Neural progenitor cell (in vitro differentiated cells): Measurements from ENCODE around the gene DNAJB12. TPM values are rescaled to one million over a fixed set of nuclear protein-coding genes. Genes with fewer than 3 reads are reported as not detected.
"Not testable (repeated sequence)": the region's sequence is repeated elsewhere in the genome, so short reads cannot be mapped to it uniquely, and the experiment has no call there.

ENCODE experiments used
- DNase-seq: peaks from one replicate; pipeline ENCODE4 v3.0.0-alpha.2; 2016; ENCODE audit warnings: low spot score
- H2AFZ ChIP-seq: fragments of 200-600 bp; sonication (generic); replicated peaks from 2 replicates; pipeline ENCODE4 v1.6.1; 2016; ENCODE audit warnings: antibody characterized with exemption
- H3F3A ChIP-seq: fragments of 200-600 bp; sonication (generic); 2 replicates; pipeline ENCODE4 v1.6.1; 2016; ENCODE audit warnings: antibody characterized with exemption, low read depth
- H3K27ac ChIP-seq: fragments of 200-600 bp; sonication (generic); 2 replicates; pipeline ENCODE4 v1.5.1; 2016; ENCODE audit warnings: mild to moderate bottlenecking
- H3K27me3 ChIP-seq: fragments of 200-600 bp; sonication (generic); 2 replicates; pipeline ENCODE4 v1.6.1; 2016; ENCODE audit warnings: mild to moderate bottlenecking, moderate library complexity
- H3K36me3 ChIP-seq: fragments of 200-600 bp; sonication (generic); 2 replicates; pipeline ENCODE4 v1.5.1; 2016
- H3K4me1 ChIP-seq: fragments of 200-600 bp; sonication (generic); 2 replicates; pipeline ENCODE4 v1.6.1; 2016; ENCODE audit warnings: mixed run types
- H3K4me2 ChIP-seq: fragments of 200-600 bp; sonication (generic); 2 replicates; pipeline ENCODE4 v1.6.1; 2016
- H3K4me3 ChIP-seq: fragments of 200-600 bp; sonication (generic); 2 replicates; pipeline ENCODE4 v1.5.1; 2016
- H3K79me2 ChIP-seq: fragments of 200-600 bp; sonication (generic); 2 replicates; pipeline ENCODE4 v1.6.1; 2016; ENCODE audit warnings: low read depth
- H3K9ac ChIP-seq: fragments of 200-600 bp; sonication (generic); 2 replicates; pipeline ENCODE4 v1.6.1; 2016
- H3K9me3 ChIP-seq: fragments of 200-600 bp; sonication (generic); 2 replicates; pipeline ENCODE4 v1.5.1; 2016; ENCODE audit warnings: low read depth
- H4K20me1 ChIP-seq: fragments of 200-600 bp; sonication (generic); 2 replicates; pipeline ENCODE4 v1.6.1; 2016; ENCODE audit warnings: low read depth
- H3K27ac Mint-ChIP-seq: 3 replicates; pipeline ENCODE4 v1.8.0; 2021; ENCODE audit warnings: mixed read lengths
- H3K27me3 Mint-ChIP-seq: 2 replicates; pipeline ENCODE4 v1.8.0; 2022; ENCODE audit warnings: low read depth, mild to moderate bottlenecking, inconsistent platforms, moderate library complexity, mixed read lengths; ENCODE audit not compliant: insufficient read depth
- H3K36me3 Mint-ChIP-seq: 3 replicates; pipeline ENCODE4 v1.8.0; 2021; ENCODE audit warnings: mixed read lengths
- H3K4me1 Mint-ChIP-seq: 3 replicates; pipeline ENCODE4 v1.8.0; 2021; ENCODE audit warnings: mixed read lengths
- H3K4me3 Mint-ChIP-seq: 3 replicates; pipeline ENCODE4 v1.8.0; 2021; ENCODE audit warnings: mild to moderate bottlenecking, moderate library complexity, mixed read lengths
- H3K9me3 Mint-ChIP-seq: 3 replicates; pipeline ENCODE4 v1.8.0; 2020; ENCODE audit warnings: mixed read lengths
- EZH2 ChIP-seq: fragments of 200-600 bp; sonication (generic); IDR thresholded peaks from 2 replicates; pipeline ENCODE4 v1.6.1; 2017; ENCODE audit warnings: antibody characterized with exemption, mild to moderate bottlenecking, moderate library complexity
- EZH2phosphoT487 ChIP-seq: fragments of 200-600 bp; sonication (generic); IDR thresholded peaks from 2 replicates; pipeline ENCODE4 v1.6.1; 2017; ENCODE audit warnings: antibody characterized with exemption
- total RNA-seq: library from RNA; depleted of rRNA; stranded (reverse); fragments of >200 nt; gene quantifications from 2 replicates; pipeline ENCODE4 v1.2.3, GENCODE V29; 2015; ENCODE audit warnings: low replicate concordance
- TF ChIP-seq, protein P1 (sequence below): fragments of 200-600 bp; sonication (generic); IDR thresholded peaks from 2 replicates; pipeline ENCODE4 v1.5.1; 2017; ENCODE audit warnings: antibody characterized with exemption, mild to moderate bottlenecking

DNAJB12 gene
- total RNA-seq, 1 donor from 2014 or later, result 8.8 TPM

DNA sequence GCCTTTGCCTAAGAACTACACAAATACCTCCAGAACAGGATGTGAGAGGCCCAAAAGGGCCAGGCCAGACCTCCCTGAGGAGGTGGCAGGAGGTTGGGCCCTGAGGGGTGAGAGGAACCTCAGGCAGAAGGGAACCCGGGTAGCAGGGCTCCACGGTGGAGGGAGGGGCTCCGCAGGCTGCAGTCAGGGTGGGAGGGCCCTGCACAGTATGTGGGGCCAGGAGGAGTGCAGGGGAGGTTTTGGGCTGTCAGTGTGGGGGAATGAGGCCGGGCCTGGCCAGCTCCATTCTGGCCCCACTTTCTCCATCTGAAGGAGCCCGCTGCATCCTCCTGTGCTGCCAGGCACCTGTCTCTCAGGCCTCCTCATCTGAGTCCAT is 25.9 kb downstream of the DNAJB12 start:
- Mint-ChIP-seq H3K4me3 (no peak overlapping the region), H3K27me3 (peaks cover 17% of the 10 kb centered on the region), H3K27ac (peak overlapping the region; percentile 79), H3K36me3 (peaks cover 3% of the 10 kb centered on the region), H3K4me1 (peaks cover 76% of the 10 kb centered on the region), H3K9me3 (no peaks in the 10 kb centered on the region)
- DNase-seq, result no peak
- no peak overlapping the region for H3K4me3 ChIP-seq
- peak overlapping the region; percentile 48 for H3K27ac ChIP-seq
- no peaks in the 10 kb centered on the region for H4K20me1 ChIP-seq
- H3F3A ChIP-seq, result peaks cover 48% of the 10 kb centered on the region
- TF ChIP-seq, protein P1, sequence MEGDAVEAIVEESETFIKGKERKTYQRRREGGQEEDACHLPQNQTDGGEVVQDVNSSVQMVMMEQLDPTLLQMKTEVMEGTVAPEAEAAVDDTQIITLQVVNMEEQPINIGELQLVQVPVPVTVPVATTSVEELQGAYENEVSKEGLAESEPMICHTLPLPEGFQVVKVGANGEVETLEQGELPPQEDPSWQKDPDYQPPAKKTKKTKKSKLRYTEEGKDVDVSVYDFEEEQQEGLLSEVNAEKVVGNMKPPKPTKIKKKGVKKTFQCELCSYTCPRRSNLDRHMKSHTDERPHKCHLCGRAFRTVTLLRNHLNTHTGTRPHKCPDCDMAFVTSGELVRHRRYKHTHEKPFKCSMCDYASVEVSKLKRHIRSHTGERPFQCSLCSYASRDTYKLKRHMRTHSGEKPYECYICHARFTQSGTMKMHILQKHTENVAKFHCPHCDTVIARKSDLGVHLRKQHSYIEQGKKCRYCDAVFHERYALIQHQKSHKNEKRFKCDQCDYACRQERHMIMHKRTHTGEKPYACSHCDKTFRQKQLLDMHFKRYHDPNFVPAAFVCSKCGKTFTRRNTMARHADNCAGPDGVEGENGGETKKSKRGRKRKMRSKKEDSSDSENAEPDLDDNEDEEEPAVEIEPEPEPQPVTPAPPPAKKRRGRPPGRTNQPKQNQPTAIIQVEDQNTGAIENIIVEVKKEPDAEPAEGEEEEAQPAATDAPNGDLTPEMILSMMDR, result no peak
- TF ChIP-seq EZH2 (no peak), EZH2phosphoT487 (no peak)
- H3K4me1 ChIP-seq, result peaks cover 59% of the 10 kb centered on the region
- no peaks in the 10 kb centered on the region for H3K36me3 ChIP-seq
- H3K79me2 ChIP-seq, result no peaks in the 10 kb centered on the region
- H3K4me2 ChIP-seq, result peak overlapping the region; percentile 9
- peak overlapping the region; percentile 48 for H2AFZ ChIP-seq
- H3K9ac ChIP-seq, result no peak overlapping the region
- no peaks in the 10 kb centered on the region for H3K9me3 ChIP-seq
- no peaks in the 10 kb centered on the region for H3K27me3 ChIP-seq

DNA sequence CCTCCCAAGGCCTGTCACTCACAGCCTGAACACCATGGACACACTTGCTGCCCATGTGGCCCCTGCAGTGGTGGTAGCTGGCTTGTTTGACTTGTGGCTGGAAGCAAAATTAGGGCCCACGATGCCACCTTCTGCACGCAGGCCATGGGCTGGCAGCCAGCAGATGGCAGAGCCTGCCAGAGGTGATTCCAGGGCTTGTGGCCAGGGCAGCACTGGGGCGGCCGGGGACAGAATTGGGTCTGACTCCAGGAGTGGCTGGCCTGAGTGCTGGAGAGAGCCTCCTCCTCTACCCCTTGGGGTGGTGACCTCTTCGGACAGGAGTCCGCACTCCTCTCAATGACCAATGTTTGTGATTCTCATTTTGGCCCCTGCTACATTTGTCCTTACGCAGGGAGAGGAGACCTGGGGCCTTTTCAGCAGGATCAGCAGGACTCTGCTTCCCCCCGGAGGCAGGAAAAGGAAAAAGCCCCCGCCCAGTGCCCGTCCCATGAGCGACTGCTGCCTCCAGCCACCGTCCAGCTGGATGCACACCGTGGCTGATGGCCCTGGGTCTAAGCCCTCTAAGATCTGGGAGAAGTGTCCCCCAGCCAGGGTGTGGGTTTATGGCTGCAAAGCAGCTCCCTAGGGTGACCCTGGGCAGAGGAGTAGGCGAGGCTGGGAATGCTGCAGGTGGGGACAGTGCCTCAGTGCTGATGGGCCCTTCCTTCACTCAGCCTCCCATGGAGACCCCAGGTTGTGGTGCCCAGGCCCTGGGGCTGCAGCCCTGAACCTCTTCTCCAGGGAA is 26.5 kb downstream of the DNAJB12 start:
- H3K9ac ChIP-seq, result no peak overlapping the region

DNA sequence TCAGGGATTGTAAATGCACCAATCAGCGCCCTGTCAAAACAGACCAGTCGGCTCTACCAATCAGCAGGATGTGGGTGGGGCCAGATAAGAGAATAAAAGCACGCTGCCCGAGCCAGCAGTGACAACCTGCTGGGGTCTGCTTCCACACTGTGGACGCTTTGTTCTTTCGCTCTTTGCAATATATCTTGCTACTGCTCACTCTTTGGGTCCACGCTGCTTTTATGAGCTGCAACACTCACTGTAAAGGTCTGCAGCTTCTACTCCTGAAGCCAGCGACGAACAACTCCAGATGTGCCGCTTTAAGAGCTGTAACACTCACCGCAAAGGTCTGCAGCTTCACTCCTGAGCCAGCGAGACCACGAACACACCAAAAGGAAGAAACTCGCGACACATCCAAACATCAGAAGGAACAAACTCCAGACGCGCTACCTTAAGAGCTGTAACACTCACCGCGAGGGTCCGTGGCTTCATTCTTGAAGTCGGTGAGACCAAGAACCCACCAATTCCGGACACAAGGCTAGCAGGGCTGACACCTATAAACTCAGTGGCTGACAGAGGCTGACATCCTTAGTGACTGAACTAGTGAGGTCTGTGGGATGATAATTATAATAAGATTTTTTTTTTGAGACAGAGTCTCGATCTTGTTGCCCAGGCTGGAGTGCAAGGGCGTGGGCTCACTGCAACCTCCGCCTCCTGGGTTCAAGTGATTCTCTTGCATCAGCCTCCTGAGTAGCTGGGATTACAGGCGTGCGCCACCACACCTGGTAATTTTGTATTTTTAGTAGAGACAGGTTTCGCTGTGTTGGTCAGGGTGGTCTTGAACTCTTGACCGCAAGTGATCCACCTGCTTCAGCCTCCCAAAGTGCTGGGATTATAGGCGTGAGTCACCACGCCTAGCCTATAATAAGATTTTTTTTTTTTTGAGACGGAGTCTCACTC is 27.8 kb downstream of the DNAJB12 start:
- not testable (repeated sequence) for H3K9me3 Mint-ChIP-seq, H4K20me1 ChIP-seq, H3K27ac ChIP-seq, H3K4me2 ChIP-seq, H3K9me3 ChIP-seq, H2AFZ ChIP-seq, DNase-seq, H3K36me3 ChIP-seq, H3K27me3 ChIP-seq, H3K36me3 Mint-ChIP-seq, H3K79me2 ChIP-seq, H3K4me3 ChIP-seq, H3K9ac ChIP-seq
- Histone ChIP-seq H3F3A (peaks cover 38% of the 10 kb centered on the region), H3K4me1 (peaks cover 41% of the 10 kb centered on the region)
- Mint-ChIP-seq H3K4me3 (peak overlapping the region; percentile 75), H3K27me3 (peaks cover 15% of the 10 kb centered on the region), H3K27ac (peak overlapping the region; percentile 99), H3K4me1 (peaks cover 61% of the 10 kb centered on the region)

More for the DNA sequence above, 26.5 kb downstream of the DNAJB12 start:
- Histone ChIP-seq H3F3A (peaks cover 48% of the 10 kb centered on the region), H3K4me3 (no peak overlapping the region), H3K27ac (no peak overlapping the region), H3K4me2 (peak overlapping the region; percentile 9), H4K20me1 (no peaks in the 10 kb centered on the region), H2AFZ (peak overlapping the region; percentile 48), H3K9me3 (no peaks in the 10 kb centered on the region), H3K4me1 (peaks cover 53% of the 10 kb centered on the region), H3K27me3 (no peaks in the 10 kb centered on the region), H3K36me3 (no peaks in the 10 kb centered on the region), H3K79me2 (no peaks in the 10 kb centered on the region)
- Mint-ChIP-seq H3K4me3 (peak overlapping the region; percentile 48), H3K36me3 (peaks cover 3% of the 10 kb centered on the region), H3K9me3 (no peaks in the 10 kb centered on the region), H3K4me1 (peaks cover 70% of the 10 kb centered on the region), H3K27me3 (peaks cover 15% of the 10 kb centered on the region), H3K27ac (peak overlapping the region; percentile 79)
- DNase-seq, result peak; percentile 82
- TF ChIP-seq EZH2phosphoT487, result no peak
- no peak for TF ChIP-seq EZH2
- TF ChIP-seq, protein P1, result peak; percentile 67

- H2AFZ ChIP-seq, result peak overlapping the region; percentile 43
- peak overlapping the region; percentile 28 for H3K4me2 ChIP-seq
Observed at GRCh38 chr10:72325243-72326175, 29.2 kb downstream of the DNAJB12 start.

More at GRCh38 chr10:72325243-72326175, 29.2 kb downstream of the DNAJB12 start:
- not testable (repeated sequence) for H3K27ac ChIP-seq, H3K36me3 ChIP-seq, H3K27me3 ChIP-seq, H3K9ac ChIP-seq, H3K79me2 ChIP-seq, H3K4me3 ChIP-seq, H4K20me1 ChIP-seq, H3K9me3 ChIP-seq, H3K9me3 Mint-ChIP-seq, H3K36me3 Mint-ChIP-seq, H3K4me3 Mint-ChIP-seq
- Mint-ChIP-seq H3K27ac (peak overlapping the region; percentile 96), H3K27me3 (peaks cover 16% of the 10 kb centered on the region), H3K4me1 (peaks cover 62% of the 10 kb centered on the region)
- peak; percentile 66 for DNase-seq
- peaks cover 33% of the 10 kb centered on the region for H3F3A ChIP-seq
- peaks cover 31% of the 10 kb centered on the region for H3K4me1 ChIP-seq
